Femur (tissue), 1 donor: ENCODE data around the gene TOMT.

ENCODE experiments used
- DNase-seq: peaks from one replicate; pipeline ENCODE4 v3.0.0-alpha.2; 2017

TOMT gene

DNA sequence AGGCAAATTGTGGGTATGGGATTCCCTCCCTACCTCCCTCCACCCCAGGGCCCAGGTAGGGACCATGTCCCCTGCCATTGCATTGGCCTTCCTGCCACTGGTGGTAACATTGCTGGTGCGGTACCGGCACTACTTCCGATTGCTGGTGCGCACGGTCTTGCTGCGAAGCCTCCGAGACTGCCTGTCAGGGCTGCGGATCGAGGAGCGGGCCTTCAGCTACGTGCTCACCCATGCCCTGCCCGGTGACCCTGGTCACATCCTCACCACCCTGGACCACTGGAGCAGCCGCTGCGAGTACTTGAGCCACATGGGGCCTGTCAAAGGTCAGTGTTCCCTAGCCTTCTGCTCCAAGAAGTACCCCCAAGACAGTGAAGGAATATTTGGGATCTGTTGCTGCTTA, at the start of gene TOMT:
TSS of gene TOMT (plus strand) at position 37 of the 400 bp plus-strand sequence. CDS start at position 65, 28 bp downstream.
- DNase-seq, result no peak

- DNase-seq, result no peak
Measured at GRCh38 chr11:72058416-72059034, 47.2 kb upstream of the TOMT start.

- DNase-seq, result no peak
Measured at GRCh38 chr11:72061739-72062396, 43.9 kb upstream of the TOMT start.

- DNase-seq, result no peak
Measured at GRCh38 chr11:72066855-72067254, 38.9 kb upstream of the TOMT start.

DNA sequence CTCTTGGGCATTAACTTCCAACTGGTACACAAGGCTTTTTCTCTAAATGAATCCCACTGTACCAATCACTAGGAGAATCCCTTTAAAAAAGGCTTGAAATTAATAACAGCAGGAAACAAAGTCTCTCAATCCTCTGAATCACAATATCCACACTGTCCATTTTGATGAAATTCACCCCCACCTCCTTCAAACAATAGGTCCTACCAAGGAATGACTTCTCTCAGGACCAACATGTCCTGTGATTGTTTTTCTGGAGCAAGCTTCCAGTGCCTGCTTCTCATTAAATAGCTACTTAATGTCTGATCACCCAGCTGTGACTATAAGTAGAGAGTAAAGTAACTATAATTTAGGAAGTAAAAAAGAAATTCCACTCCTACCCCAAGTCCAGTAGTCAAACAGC, 38.5 kb upstream of the TOMT start:
- DNase-seq, result no peak

- no peak for DNase-seq
Measured at GRCh38 chr11:72067676-72068075, 38.0 kb upstream of the TOMT start.

- no peak for DNase-seq
Measured at GRCh38 chr11:72069200-72069599, 36.5 kb upstream of the TOMT start.

DNA sequence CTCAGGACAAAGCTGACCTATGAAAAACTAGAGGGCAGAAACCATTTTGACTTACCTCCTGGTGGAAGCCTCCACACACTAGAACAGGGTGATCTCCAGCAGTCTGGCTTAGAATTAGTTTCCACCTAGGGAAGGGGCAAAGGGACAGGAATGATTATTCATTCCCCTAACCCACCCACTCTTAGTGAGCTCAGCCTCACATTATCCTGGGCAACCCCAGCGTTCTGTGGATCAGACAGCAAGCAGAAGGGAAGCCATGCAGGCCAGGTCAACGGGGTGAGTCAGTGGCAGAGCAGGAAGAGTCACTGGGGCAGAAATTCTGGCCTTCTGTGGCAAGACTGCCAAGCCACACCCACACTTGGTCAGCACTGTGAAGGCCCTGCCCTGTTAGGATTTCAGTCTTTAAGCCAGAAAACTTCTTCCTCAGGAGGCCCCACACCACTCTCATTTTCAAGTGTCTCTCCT, 35.9 kb upstream of the TOMT start:
- peak; percentile 80 for DNase-seq

DNA sequence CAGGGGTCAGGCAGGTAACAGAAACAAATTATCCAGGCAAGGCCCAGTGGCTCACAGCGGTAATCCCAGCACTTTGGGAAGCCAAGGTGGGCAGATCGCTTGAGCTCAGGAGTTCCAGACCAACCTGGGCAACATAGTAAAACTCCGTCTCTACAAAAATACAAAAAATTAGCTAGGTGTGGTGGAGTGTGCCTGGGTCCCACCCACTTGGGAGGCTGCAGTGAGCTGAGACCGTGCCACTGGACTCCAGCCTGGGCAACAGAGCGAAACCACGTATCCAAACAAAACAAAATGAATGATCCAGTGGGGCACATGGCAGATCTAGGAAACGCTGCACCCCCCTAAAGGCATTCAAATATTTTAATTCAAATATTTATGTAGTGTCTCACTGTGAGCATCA, 35.2 kb upstream of the TOMT start:
- no peak for DNase-seq

DNA sequence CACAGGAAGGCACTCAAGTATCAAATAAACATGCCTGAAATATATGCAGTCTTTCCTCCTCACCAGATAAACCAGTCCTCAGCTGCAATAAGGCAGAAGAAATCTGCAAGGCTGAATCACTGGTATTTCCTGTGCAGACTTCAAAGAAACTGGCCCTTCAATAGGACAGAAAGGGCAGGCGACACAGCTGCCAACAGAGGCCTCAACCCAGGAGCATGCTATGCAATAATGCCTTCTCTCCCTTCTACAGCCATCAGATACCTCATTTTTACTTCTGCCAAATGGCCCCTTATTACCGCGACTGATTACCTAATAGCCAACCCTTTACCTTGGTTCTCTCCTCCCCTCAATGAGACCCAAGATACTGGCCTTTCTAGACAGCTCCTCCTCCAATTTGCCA, 33.4 kb upstream of the TOMT start:
- DNase-seq, result no peak

- DNase-seq, result no peak
Measured at GRCh38 chr11:72075109-72075508, 30.6 kb upstream of the TOMT start.

- no peak for DNase-seq
Measured at GRCh38 chr11:72075756-72076155, 30.0 kb upstream of the TOMT start.

DNA sequence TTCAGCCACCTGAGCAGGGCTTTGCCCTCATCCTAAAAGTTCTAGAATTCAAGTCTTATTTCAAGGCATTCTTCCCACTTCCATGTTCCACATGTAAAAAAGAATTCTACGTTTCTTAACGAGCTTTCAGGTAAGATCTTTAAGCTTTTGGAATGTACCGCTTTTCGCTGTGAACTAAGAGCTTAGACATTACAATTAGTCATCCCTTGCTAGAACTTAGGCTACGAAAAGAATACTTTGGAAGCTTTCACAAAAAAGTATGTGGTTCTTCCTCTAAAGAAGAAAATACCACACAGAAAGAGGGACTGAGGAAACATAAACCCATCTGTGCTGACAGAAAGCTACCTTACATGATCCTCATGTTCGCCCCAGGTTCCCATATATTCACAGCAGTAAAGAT, 27.2 kb upstream of the TOMT start:
- DNase-seq, result no peak

DNA sequence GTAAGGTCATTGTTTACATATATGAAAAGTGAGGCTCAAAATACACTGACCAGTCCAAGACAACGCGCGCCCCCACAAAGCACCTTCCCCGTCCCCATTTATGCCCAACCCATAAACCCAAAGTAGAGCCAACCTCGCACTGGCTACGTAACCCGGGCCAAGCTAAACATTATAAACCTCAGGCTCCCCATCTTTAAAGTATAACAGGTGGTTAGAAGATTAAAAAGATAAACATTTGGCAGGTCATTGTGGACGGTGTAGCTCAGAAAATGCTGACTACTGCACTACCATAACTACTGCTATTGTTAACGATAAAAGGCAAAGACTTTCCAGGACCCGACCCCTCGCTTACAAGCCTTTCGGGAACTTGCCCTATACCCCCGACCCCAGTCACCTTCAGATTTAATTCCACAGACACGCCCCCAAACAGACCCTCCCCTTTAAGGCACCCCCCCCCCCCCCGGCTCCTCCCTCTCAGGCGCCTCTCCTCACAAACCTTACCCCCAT, 25.9 kb upstream of the TOMT start:
- DNase-seq, result no peak

DNA sequence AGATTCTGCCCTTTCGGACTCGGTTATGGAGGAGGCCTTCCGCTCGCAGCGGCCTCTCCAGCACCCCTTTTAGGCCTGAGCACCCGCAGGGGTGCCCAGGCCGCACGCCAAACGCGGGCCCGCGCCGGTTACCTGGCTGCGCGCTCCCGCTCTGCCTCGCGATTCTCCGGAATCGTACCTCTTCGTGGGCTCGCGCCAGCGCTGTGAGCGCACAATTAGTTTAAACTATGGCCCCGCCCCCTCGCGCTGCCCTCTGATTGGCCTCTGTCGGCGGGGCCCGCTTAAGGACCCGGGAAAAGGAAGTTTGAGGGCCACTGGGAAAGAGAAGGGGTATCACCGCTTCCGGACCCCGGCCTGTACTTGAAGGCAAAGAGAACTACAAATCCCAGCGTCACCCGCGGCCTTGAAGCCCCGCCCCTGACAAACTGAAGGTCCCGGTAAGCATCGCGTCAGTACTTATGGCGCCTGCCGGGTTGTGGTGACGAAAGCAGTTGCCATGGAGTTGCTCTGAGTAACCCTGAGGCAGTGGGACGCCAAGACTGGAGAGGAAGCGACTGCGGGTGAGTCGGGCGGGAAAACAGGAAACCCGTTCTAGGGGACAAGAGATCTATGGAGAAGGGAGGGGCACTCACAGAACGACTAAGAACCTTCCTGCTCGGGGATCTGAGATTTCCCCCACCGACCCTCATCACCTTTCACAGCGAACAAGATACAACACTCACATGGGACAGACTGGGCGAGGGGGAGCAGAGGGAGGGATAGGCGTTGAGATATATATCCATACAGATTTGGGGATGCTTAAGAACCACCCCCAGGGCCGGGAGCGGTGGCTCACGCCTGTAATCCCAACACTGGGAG, 25.2 kb upstream of the TOMT start, which contains the start of the genes LRRC51 and NUMA1:
TSS of gene LRRC51 (plus strand) at position 525 of the 858 bp plus-strand sequence. CDS start 8,234 bp downstream, outside the sequence.
TSS of gene NUMA1 (minus strand) at position 217 of the 858 bp plus-strand sequence. CDS start 44,599 bp downstream, outside the sequence.
- DNase-seq, result peak; percentile 100

GRCh38 chr11:72081184-72081644, 24.5 kb upstream of the TOMT start:
- DNase-seq, result no peak

DNA sequence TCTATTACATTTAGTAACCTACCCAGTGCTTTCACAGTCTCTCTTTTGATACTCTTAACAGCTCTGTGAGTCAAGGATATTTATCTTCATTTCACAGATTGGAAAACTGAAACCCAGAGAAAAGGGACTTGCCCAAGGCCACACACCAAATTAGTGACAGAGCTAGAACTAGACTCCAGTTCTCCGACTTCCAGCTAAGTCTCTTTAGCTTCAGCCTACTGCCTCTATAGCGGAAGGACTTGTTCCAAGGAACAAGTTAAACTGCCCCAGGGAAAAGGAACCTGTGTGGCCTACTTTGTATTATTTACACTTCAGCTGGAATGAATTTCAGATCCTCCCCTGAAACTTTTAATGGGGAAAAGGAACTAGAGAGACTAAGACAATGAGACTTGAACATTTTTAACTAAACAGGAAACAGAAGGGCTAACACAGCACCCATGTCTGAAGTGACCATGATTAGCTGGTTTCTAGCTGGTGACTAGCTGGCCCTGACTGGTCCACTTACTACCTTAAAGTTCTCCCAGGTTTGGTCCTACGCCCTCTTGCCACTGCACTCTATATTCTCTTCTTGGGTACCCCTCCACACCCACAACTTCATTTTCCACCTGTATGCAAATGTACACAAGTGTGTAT, 23.8 kb upstream of the TOMT start:
- DNase-seq, result no peak

GRCh38 chr11:72083414-72083813, 22.3 kb upstream of the TOMT start:
- DNase-seq, result no peak

DNA sequence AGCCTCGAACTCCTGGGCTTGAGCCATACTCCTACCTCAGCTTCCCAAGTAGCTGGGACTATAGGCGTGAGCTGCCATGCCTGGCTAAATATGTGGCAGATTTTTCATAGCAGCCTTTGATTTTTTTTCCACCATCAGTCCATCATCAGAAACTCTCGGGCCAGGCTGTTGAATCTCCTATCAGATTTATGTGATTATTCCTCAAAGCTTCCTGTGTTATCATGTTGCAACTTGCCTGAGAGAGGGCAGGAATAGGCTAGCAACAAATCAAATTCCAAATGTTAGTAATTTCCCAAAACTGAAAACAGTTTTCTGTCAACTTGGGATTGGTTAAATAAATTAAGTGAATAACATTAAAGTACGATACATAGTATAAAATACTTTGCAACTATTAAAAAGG, 21.6 kb upstream of the TOMT start:
- DNase-seq, result no peak

GRCh38 chr11:72084965-72085364, 20.8 kb upstream of the TOMT start:
- no peak for DNase-seq

GRCh38 chr11:72085621-72086351, 19.9 kb upstream of the TOMT start:
- no peak for DNase-seq
